K562 (cell line): ENCODE measurements around the gene ZMYM1. TPM values are rescaled to one million over a fixed set of nuclear protein-coding genes. Genes with fewer than 3 reads are reported as not detected.

ENCODE experiments used
- ATAC-seq: fragments of 200-7000 bp; cut with Tn5 transposase; 3 replicates; pipeline ENCODE4 v1.9.1; 2020; ENCODE audit warnings: moderate library complexity
- BruUV-seq: library from RNA; stranded (reverse); fragments of 400-500 nt; replicated peaks from 2 replicates; lab custom pipeline; 2021; lab: Mats Ljungman, UMichigan
- CTCF ChIA-PET: fragments of 300-600 bp; formaldehyde crosslinking; extraction: SDS; loops from one replicate; lab custom pipeline; 2021; ENCODE audit warnings: low intra/inter-chr PET ratio; lab: Yijun Ruan, JAX
- POLR2A ChIA-PET: fragments of 300-600, 350-650 bp; sonication (Branson Sonifier 250); formaldehyde crosslinking; extraction: SDS; loops from one replicate; lab custom pipeline; 2021; ENCODE audit warnings: antibody characterized with exemption, inconsistent platforms; lab: Yijun Ruan, JAX
- DNase-seq, 4 experiments: peaks; one replicate each; pipeline versions ENCODE4 v3.0.0 to v3.0.0-alpha.2; 2011 to 2018; ENCODE audit warnings: low spot score in 3 of 4, mixed read lengths in 3 of 4; ENCODE audit errors: extremely low read depth in 1 of 4
- FAIRE-seq: peaks from 2 replicates; lab custom pipeline; 2011; peaks lifted over from hg19 to GRCh38; lab: Jason Lieb, UNC
- H2AFZ ChIP-seq: 2 replicates; pipeline ENCODE4 v1.6.0; 2011; ENCODE audit warnings: low read depth, low read length, control low read depth, inconsistent platforms
- H3K27ac ChIP-seq: fragments of 200-600 bp; 3 replicates; pipeline ENCODE4 v1.8.0; 2011; ENCODE audit warnings: low read depth, mild to moderate bottlenecking, control low read depth, inconsistent platforms, low read length, moderate library complexity, mixed read lengths; ENCODE audit errors: extremely low read depth
- H3K27me3 ChIP-seq, 2 experiments: fragments of 300-600 bp in 1 of 2; 2 replicates in 1 of 2; 3 replicates in 1 of 2; pipeline versions ENCODE4 v1.6.0 to v1.8.0; 2011; ENCODE audit warnings: inconsistent platforms in 2 of 2, low read length in 2 of 2, mild to moderate bottlenecking in 1 of 2, mixed read lengths in 1 of 2, moderate library complexity in 1 of 2; ENCODE audit not compliant: control insufficient read depth in 2 of 2, insufficient read depth in 2 of 2
- H3K36me3 ChIP-seq: fragments of 300-600 bp; 3 replicates; pipeline ENCODE4 v1.8.0; 2011; ENCODE audit warnings: mild to moderate bottlenecking, low read length, inconsistent platforms; ENCODE audit not compliant: control insufficient read depth, insufficient read depth
- H3K4me1 ChIP-seq, 2 experiments: fragments of 200-600 bp in 1 of 2; replicated peaks in 1 of 2; 2 replicates in 1 of 2; 3 replicates in 1 of 2; pipeline versions ENCODE4 v1.5.1 to v1.8.0; 2011; ENCODE audit warnings: inconsistent platforms in 2 of 2, low read length in 2 of 2, mild to moderate bottlenecking in 1 of 2, mixed read lengths in 1 of 2, moderate library complexity in 1 of 2; ENCODE audit not compliant: control insufficient read depth in 2 of 2, insufficient read depth in 2 of 2
- H3K4me2 ChIP-seq: 2 replicates; pipeline ENCODE4 v1.6.1; 2011; ENCODE audit warnings: low read length, control low read depth, inconsistent platforms, mixed read lengths; ENCODE audit not compliant: insufficient read depth
- H3K4me3 ChIP-seq: fragments of 200-600 bp; sonication (generic), shearing (Covaris generic); 2 replicates; pipeline ENCODE4 v1.5.1; 2016; ENCODE audit warnings: control low read depth, inconsistent platforms
- H3K79me2 ChIP-seq: fragments of 200-600 bp; 3 replicates; pipeline ENCODE4 v1.8.0; 2011; ENCODE audit warnings: low read length, inconsistent platforms; ENCODE audit not compliant: control insufficient read depth, insufficient read depth
- H3K9ac ChIP-seq, 2 experiments: 2 replicates each; pipeline versions ENCODE4 v1.6.0 to v1.6.1; 2011; ENCODE audit warnings: low read depth in 2 of 2, low read length in 2 of 2, control low read depth in 1 of 2, inconsistent platforms in 1 of 2, mild to moderate bottlenecking in 1 of 2, mixed read lengths in 1 of 2; ENCODE audit not compliant: insufficient read depth in 1 of 2
- H3K9me1 ChIP-seq: one replicate; pipeline ENCODE4 v1.6.0; 2011; ENCODE audit warnings: inconsistent platforms, mild to moderate bottlenecking, low read length, moderate library complexity; ENCODE audit not compliant: control insufficient read depth, insufficient read depth
- H3K9me3 ChIP-seq: replicated peaks from 2 replicates; pipeline ENCODE4 v1.5.1; 2011; ENCODE audit warnings: low read depth, low read length, inconsistent platforms; ENCODE audit not compliant: control insufficient read depth, insufficient read depth
- H4K20me1 ChIP-seq: replicated peaks from 2 replicates; pipeline ENCODE4 v1.6.1; 2011; ENCODE audit warnings: low read length, inconsistent platforms, mixed read lengths; ENCODE audit not compliant: control insufficient read depth, insufficient read depth
- CBX8 ChIP-seq: fragments of 200-600 bp; sonication (generic); IDR thresholded peaks from 2 replicates; pipeline ENCODE4 v1.6.1; 2012; ENCODE audit warnings: borderline replicate concordance, mixed run types, low read depth, mild to moderate bottlenecking, moderate library complexity, mixed read lengths, low read length, control low read depth, inconsistent platforms; ENCODE audit not compliant: poor library complexity, severe bottlenecking; ENCODE audit errors: extremely low read depth
- CEBPG ChIP-seq, 3 experiments: fragments of 200-800 bp in 1 of 3; sonication (Bioruptor generic) in 1 of 3; sonication (generic) in 1 of 3; formaldehyde crosslinking in 1 of 3; IDR thresholded peaks in 2 of 3; conservative IDR thresholded peaks in 1 of 3; 2 replicates each; pipeline versions ENCODE4 v1.6.1 to v1.8.0; 2016 to 2022; ENCODE audit warnings: missing compliant biosample characterization in 2 of 3, missing genetic modification characterization in 2 of 3, mild to moderate bottlenecking in 1 of 3, missing genetic modification reagents in 1 of 3
- DLX4 ChIP-seq: fragments of 250-450 bp; sonication (Bioruptor Pico); IDR thresholded peaks from 2 replicates; pipeline ENCODE4 v1.6.1; 2021; ENCODE audit warnings: mild to moderate bottlenecking
- GABPA ChIP-seq: fragments of 200-800 bp; sonication (Bioruptor generic); conservative IDR thresholded peaks from 2 replicates; pipeline ENCODE4 v1.6.1; 2016; ENCODE audit warnings: low read depth, missing genetic modification characterization, missing compliant biosample characterization
- HDAC1 ChIP-seq, 2 experiments: fragments of 450-650 bp; IDR thresholded peaks; 2 replicates each; pipeline ENCODE4 v1.6.1; 2016 to 2017; ENCODE audit warnings: inconsistent platforms in 1 of 2, mild to moderate bottlenecking in 1 of 2, moderate library complexity in 1 of 2
- HMGXB4 ChIP-seq: sonication (generic); formaldehyde crosslinking; IDR thresholded peaks from 2 replicates; pipeline ENCODE4 v1.8.1; 2023; ENCODE audit warnings: mild to moderate bottlenecking, missing genetic modification reagents
- HNRNPH1 ChIP-seq: fragments of 200-400 bp; formaldehyde crosslinking; optimal IDR thresholded peaks from 2 replicates; pipeline ENCODE3; 2017; ENCODE audit warnings: low read depth, mild to moderate bottlenecking, low read length, moderate library complexity
- HNRNPLL ChIP-seq: fragments of 200-400 bp; formaldehyde crosslinking; IDR thresholded peaks from 2 replicates; pipeline ENCODE4 v1.6.1; 2017; ENCODE audit warnings: low read length, low read depth, mild to moderate bottlenecking; ENCODE audit not compliant: poor library complexity, severe bottlenecking
- NFYB ChIP-seq: IDR thresholded peaks from 2 replicates; pipeline ENCODE4 v1.6.1; 2011; ENCODE audit warnings: mild to moderate bottlenecking, moderate library complexity; ENCODE audit not compliant: insufficient read length; ENCODE audit errors: extremely low read depth
- RBBP5 ChIP-seq: fragments of 200-600 bp; sonication (generic); IDR thresholded peaks from 2 replicates; pipeline ENCODE4 v1.6.1; 2012; ENCODE audit warnings: borderline replicate concordance, mild to moderate bottlenecking, low read length, control low read depth, inconsistent platforms; ENCODE audit not compliant: insufficient read depth, poor library complexity, severe bottlenecking
- RCOR1 ChIP-seq, 2 experiments: IDR thresholded peaks; 2 replicates each; pipeline ENCODE4 v1.6.1; 2012; ENCODE audit warnings: low read depth in 2 of 2, low read length in 2 of 2, borderline replicate concordance in 1 of 2, improper control_type of control experiment in 1 of 2
- SRSF9 ChIP-seq: fragments of 200-400 bp; formaldehyde crosslinking; IDR thresholded peaks from 2 replicates; pipeline ENCODE4 v1.6.1; 2017; ENCODE audit warnings: low read depth, low read length, borderline replicate concordance
- TSC22D4 ChIP-seq: fragments of 450-650 bp; IDR thresholded peaks from 2 replicates; pipeline ENCODE4 v1.6.1; 2016; ENCODE audit warnings: missing genetic modification characterization, missing biosample characterization, control low read depth
- U2AF2 ChIP-seq: fragments of 200-400 bp; formaldehyde crosslinking; optimal IDR thresholded peaks from 2 replicates; pipeline ENCODE3; 2017; ENCODE audit warnings: low read depth, mild to moderate bottlenecking, low read length
- ZBTB7A ChIP-seq: IDR thresholded peaks from 2 replicates; pipeline ENCODE4 v1.6.1; 2011; ENCODE audit warnings: low read depth, mild to moderate bottlenecking, low read length, moderate library complexity, borderline replicate concordance; ENCODE audit not compliant: control insufficient read depth
- ZNF232 ChIP-seq: sonication (generic); formaldehyde crosslinking; IDR thresholded peaks from 2 replicates; pipeline ENCODE4 v1.8.0; 2022; ENCODE audit warnings: mild to moderate bottlenecking, missing genetic modification reagents
- ZNF766 ChIP-seq: fragments of 200-800 bp; sonication (Bioruptor generic); conservative IDR thresholded peaks from 2 replicates; pipeline ENCODE4 v1.6.1; 2016; ENCODE audit warnings: missing genetic modification characterization, missing compliant biosample characterization
- WGBS: fragments of 100-300 bp; shearing (Covaris generic); methylation state at CpG from one replicate; pipeline ENCODE4 v1.1.6; 2016; ENCODE audit warnings: low coverage, mixed read lengths; ENCODE audit not compliant: insufficient coverage; ENCODE audit errors: missing lambda C conversion rate; 5-methylcytosine and 5-hydroxymethylcytosine counted together
- in situ Hi-C: fragments of 300-500 bp; cut with MboI; formaldehyde crosslinking; loops from 4 replicates; pipeline ENCODE4 v1.15.0; 2018; ENCODE audit warnings: inconsistent platforms, mixed read lengths
- intact Hi-C: fragments of 100-400 bp; cut with micrococcal nuclease; formaldehyde crosslinking; loops from 2 replicates; pipeline ENCODE4 v1.14.2; 2022
- polyA plus RNA-seq, 8 experiments: library from polyadenylated mRNA; depleted of rRNA in 4 of 8; stranded (reverse) in 5 of 8; unstranded in 3 of 8; fragments of >200 nt; fragmentation: Nextera tagmentation in 2 of 8; fragmentation: Illumina TruSeq in 1 of 8; extraction: Ambion mirVana in 2 of 8; extraction: Trizol in 1 of 8; gene quantifications; 2 replicates each; pipeline versions ENCODE4 v1.2.1 to v1.2.3, GENCODE V29; 2011 to 2014; ENCODE audit warnings: inconsistent platforms in 1 of 8, missing spikeins in 1 of 8
- total RNA-seq, 7 experiments: library from RNA; depleted of rRNA in 6 of 7; stranded (reverse); fragments of >200 nt in 6 of 7; fragmentation: Illumina TruSeq in 2 of 7; extraction: Trizol in 2 of 7; gene quantifications; 2 replicates each; pipeline versions ENCODE4 v1.2.1 to v1.2.3, GENCODE V29; 2011 to 2021; ENCODE audit warnings: low replicate concordance in 1 of 7
- TF ChIP-seq, protein P1 (sequence below), 2 experiments: fragments of 250-450 bp in 1 of 2; fragments of 450-650 bp in 1 of 2; sonication (Bioruptor Pico) in 1 of 2; IDR thresholded peaks; 2 replicates each; pipeline versions ENCODE4 v1.6.1 to v1.8.0; 2016 to 2021; ENCODE audit warnings: mild to moderate bottlenecking in 2 of 2, moderate library complexity in 2 of 2, missing compliant biosample characterization in 1 of 2, missing genetic modification characterization in 1 of 2

The ZMYM1 gene
- total and polyA plus RNA-seq, 9 of the 15 experiments (the other 6 are each of a cell fraction or from before 2014, with no cell fraction given) = 7.5 to 25.4 (median 15.8) TPM

- intact Hi-C loops = loop anchor here (10.0 kb wide), 1 partner anchor 146 kb away; no protein-coding TSS in a partner anchor
- Histone ChIP-seq H3K79me2 (no peaks in the 10 kb centered on the region), H3K27me3 (peaks cover 0 to 2% of the 10 kb centered on the region in 2 experiments; a peak in 1 of 5 replicates), H3K4me3 (no peak overlapping the region), H2AFZ (no peak overlapping the region), H3K9me1 (no peaks in the 10 kb centered on the region), H3K4me2 (no peak overlapping the region), H3K36me3 (no peaks in the 10 kb centered on the region), H3K4me1 (no peaks in the 10 kb centered on the region), H3K9ac (no peak overlapping the region), H3K27ac (no peak overlapping the region), H4K20me1 (no peaks in the 10 kb centered on the region), H3K9me3 (0 out of 2 replicates have a peak, but pooled peaks cover 2% of the 10 kb centered on the region)
- 0% methylated on average over 1 of the region's 1 CpG for WGBS
- ATAC-seq (no peak), FAIRE-seq (no peak), DNase-seq (no peak)
- no TSS peak for BruUV-seq
- in situ Hi-C loops = no loop called here
- ChIA-PET POLR2A (interaction anchor here (0.6 to 3.2 kb wide), 3 partner anchors 8 to 796 kb away, joined by 3 to 15 read pairs (median 4); partner anchors contain the start of gene ZMYM6), CTCF (no interaction called here)
- TF ChIP-seq CEBPG (CRISPR knock-in tag; IDR thresholded peaks at IDR 0.05) (no peak), CEBPG (tag; conservative IDR thresholded peaks at IDR 0.05 in 1 of 2, IDR thresholded peaks at IDR 0.05 in 1 of 2) (no peak), HNRNPLL (no peak), HMGXB4 (CRISPR knock-in tag) (no peak), U2AF2 (no peak), TSC22D4 (no peak), SRSF9 (no peak), DLX4 (CRISPR knock-in tag) (no peak), ZNF766 (CRISPR knock-in tag) (no peak), HNRNPH1 (no peak), NFYB (no peak), ZNF232 (CRISPR knock-in tag) (no peak), HDAC1 (IDR thresholded peaks at IDR 0.05) (no peak), RBBP5 (no peak), GABPA (tag) (no peak), RCOR1 (IDR thresholded peaks at IDR 0.05; ENCODE audit: borderline replicate concordance in 1 of 2, low read depth in 2 of 2, low read length in 2 of 2) (no peak), CBX8 (no peak), ZBTB7A (no peak)
- TF ChIP-seq, protein P1, sequence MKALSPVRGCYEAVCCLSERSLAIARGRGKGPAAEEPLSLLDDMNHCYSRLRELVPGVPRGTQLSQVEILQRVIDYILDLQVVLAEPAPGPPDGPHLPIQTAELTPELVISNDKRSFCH (CRISPR knock-in tag; IDR thresholded peaks at IDR 0.05) = no peak
- TF ChIP-seq, protein P1 (tag; IDR thresholded peaks at IDR 0.05) = no peak
Observed at GRCh38 chr1:35038723-35039122, 40.5 kb upstream of the ZMYM1 start.
